ENCODE results near the gene NUP37. TPM values are rescaled to one million over a fixed set of nuclear protein-coding genes. Genes with fewer than 3 reads are reported as not detected.

The NUP37 gene
- total RNA-seq, 4 donors from 2014 or later, result 11.6 to 26.6 (median 19.2) TPM

DNA sequence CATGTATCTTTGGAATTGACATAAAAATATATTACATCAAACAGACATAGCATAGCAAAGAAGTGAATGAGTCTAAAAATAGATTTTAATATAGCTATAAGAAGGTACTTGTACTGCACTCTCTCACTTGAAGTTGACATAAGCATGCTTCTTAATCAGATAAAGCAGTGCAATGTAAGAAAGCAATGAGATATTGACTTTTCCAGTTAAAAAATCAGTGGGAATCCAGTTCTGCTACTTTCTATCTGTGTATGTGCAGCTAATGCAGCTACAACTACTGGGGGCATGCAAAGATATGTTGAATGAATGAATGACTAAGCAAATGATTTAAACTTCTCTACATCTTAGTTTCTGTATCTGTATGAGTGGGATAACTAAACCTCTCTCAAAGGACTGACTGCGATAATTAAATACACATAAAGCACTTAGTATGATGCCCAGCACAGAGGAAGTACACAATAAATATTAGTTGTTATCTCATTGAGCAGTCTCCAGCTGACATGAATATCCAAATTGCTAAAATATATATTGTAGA lies 68.4 kb downstream of the NUP37 start:
- peaks cover 0 to 44% of the 10 kb centered on the region in 2 donors for H3K36me3 ChIP-seq
- no peaks in the 10 kb centered on the region for H3K9me3 ChIP-seq
- in situ Hi-C loops (cut with MboI; ENCODE audit: low sequenced_read_pairs in 4 of 4) (no loop called here), intact Hi-C loops (cut with DNase I; ENCODE audit: low total_unique reads) (no loop called here)
- TF ChIP-seq, protein P1, sequence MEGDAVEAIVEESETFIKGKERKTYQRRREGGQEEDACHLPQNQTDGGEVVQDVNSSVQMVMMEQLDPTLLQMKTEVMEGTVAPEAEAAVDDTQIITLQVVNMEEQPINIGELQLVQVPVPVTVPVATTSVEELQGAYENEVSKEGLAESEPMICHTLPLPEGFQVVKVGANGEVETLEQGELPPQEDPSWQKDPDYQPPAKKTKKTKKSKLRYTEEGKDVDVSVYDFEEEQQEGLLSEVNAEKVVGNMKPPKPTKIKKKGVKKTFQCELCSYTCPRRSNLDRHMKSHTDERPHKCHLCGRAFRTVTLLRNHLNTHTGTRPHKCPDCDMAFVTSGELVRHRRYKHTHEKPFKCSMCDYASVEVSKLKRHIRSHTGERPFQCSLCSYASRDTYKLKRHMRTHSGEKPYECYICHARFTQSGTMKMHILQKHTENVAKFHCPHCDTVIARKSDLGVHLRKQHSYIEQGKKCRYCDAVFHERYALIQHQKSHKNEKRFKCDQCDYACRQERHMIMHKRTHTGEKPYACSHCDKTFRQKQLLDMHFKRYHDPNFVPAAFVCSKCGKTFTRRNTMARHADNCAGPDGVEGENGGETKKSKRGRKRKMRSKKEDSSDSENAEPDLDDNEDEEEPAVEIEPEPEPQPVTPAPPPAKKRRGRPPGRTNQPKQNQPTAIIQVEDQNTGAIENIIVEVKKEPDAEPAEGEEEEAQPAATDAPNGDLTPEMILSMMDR (IDR thresholded peaks at IDR 0.05 in 4 of 5, conservative IDR thresholded peaks at IDR 0.05 in 1 of 5), result no peak
- no peak for TF ChIP-seq POLR2A (IDR thresholded peaks at IDR 0.05)
- ATAC-seq (no peak), DNase-seq (no peak)
- no peaks in the 10 kb centered on the region for H3K4me1 ChIP-seq
- no peaks in the 10 kb centered on the region for H3K27me3 ChIP-seq
- no peak overlapping the region for H3K4me3 ChIP-seq
- H3K27ac ChIP-seq, result no peak overlapping the region

- in situ Hi-C loops (cut with MboI; ENCODE audit: low sequenced_read_pairs in 4 of 4), result no loop called here
- Histone ChIP-seq H3K27me3 (no peaks in the 10 kb centered on the region), H3K4me3 (no peak overlapping the region), H3K4me1 (no peaks in the 10 kb centered on the region), H3K27ac (no peak overlapping the region), H3K9me3 (no peaks in the 10 kb centered on the region), H3K36me3 (peaks cover 0 to 44% of the 10 kb centered on the region in 2 donors)
- intact Hi-C loops (cut with DNase I; ENCODE audit: low total_unique reads), result no loop called here
- TF ChIP-seq, protein P1 (IDR thresholded peaks at IDR 0.05 in 4 of 5, conservative IDR thresholded peaks at IDR 0.05 in 1 of 5), result no peak
- no peak for TF ChIP-seq POLR2A (IDR thresholded peaks at IDR 0.05)
- no peak for DNase-seq
- ATAC-seq, result no peak
Observed at GRCh38 chr12:102050660-102051430, 69.1 kb downstream of the NUP37 start.

DNA sequence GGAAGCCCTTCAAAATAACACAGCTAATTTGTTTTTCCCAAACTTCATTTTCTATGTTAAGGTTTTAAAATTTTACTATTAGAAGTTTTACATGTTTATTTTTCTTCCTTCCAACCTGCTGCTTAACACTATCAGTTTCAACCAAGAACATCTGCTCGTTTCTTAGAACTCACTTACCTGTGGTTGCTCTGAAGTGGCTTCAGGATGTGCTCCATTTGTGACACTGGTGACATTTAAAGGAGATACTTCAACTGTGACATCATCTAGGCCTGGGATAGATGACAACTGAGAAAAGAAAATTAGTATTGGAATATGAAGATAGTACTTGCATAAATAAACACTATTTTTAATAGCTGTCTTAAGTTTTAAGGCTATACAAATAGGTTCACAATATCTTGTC lies 76.0 kb downstream of the NUP37 start:
- in situ Hi-C loops (cut with MboI; ENCODE audit: low sequenced_read_pairs in 4 of 4), result no loop called here
- TF ChIP-seq, protein P1 (IDR thresholded peaks at IDR 0.05 in 4 of 5, conservative IDR thresholded peaks at IDR 0.05 in 1 of 5), result no peak
- TF ChIP-seq POLR2A (IDR thresholded peaks at IDR 0.05), result no peak
- Histone ChIP-seq H3K36me3 (peaks cover 0 to 70% of the 10 kb centered on the region in 2 donors), H3K27ac (no peak overlapping the region), H3K4me1 (no peaks in the 10 kb centered on the region), H3K9me3 (no peaks in the 10 kb centered on the region), H3K27me3 (no peaks in the 10 kb centered on the region), H3K4me3 (no peak overlapping the region)
- intact Hi-C loops (cut with DNase I; ENCODE audit: low total_unique reads), result no loop called here
- DNase-seq (no peak), ATAC-seq (no peak)

- DNase-seq, result no peak
- Histone ChIP-seq H3K27me3 (no peaks in the 10 kb centered on the region), H3K9me3 (no peaks in the 10 kb centered on the region), H3K27ac (no peak overlapping the region), H3K4me3 (no peak overlapping the region), H3K36me3 (peaks cover 0 to 55% of the 10 kb centered on the region in 2 donors), H3K4me1 (no peaks in the 10 kb centered on the region)
- TF ChIP-seq POLR2A (IDR thresholded peaks at IDR 0.05), result no peak
- TF ChIP-seq, protein P1 (IDR thresholded peaks at IDR 0.05 in 4 of 5, conservative IDR thresholded peaks at IDR 0.05 in 1 of 5), result no peak
- ATAC-seq, result no peak
- intact Hi-C loops (cut with DNase I; ENCODE audit: low total_unique reads) (no loop called here), in situ Hi-C loops (cut with MboI; ENCODE audit: low sequenced_read_pairs in 4 of 4) (no loop called here)
Observed at GRCh38 chr12:102033991-102034745, 85.7 kb downstream of the NUP37 start.

Measured in gastrocnemius medialis (tissue), 4 donors.